ENCODE data around the gene PHLDA3. TPM values are rescaled to one million over a fixed set of nuclear protein-coding genes. Genes with fewer than 3 reads are reported as not detected.

PHLDA3 gene
- total RNA-seq, 2 experiments from 2014 or later, result 0.45 to 0.71 TPM

GRCh38 chr1:201476670-201477344 is 7.8 kb upstream of the PHLDA3 start:
- intact Hi-C loops (cut with DNase I, micrococcal nuclease), result no loop called here
- peaks cover 23% of the 10 kb centered on the region for H3K4me1 Mint-ChIP-seq (ENCODE audit: low read depth)
- no peak overlapping the region for H3K4me3 Mint-ChIP-seq
- ChIA-PET POLR2A (no interaction called here), CTCF (interaction anchor here (6.8 kb wide), 1 partner anchor 36 kb away, joined by 187 read pairs; no protein-coding TSS in a partner anchor)
- no peak for ATAC-seq (ENCODE audit: poor library complexity)
- no peaks in the 10 kb centered on the region for H3K9me3 Mint-ChIP-seq
- no peak overlapping the region for H3K27ac Mint-ChIP-seq
- H3K36me3 Mint-ChIP-seq (ENCODE audit: low read depth), result no peaks in the 10 kb centered on the region
- no peak overlapping the region for H3K27ac ChIP-seq (ENCODE audit: low read depth in 1 of 2, low read length in 2 of 2)
- H3K27me3 ChIP-seq (ENCODE audit: control insufficient read depth in 1 of 2, insufficient read depth in 2 of 2, low read length in 2 of 2), result peaks cover 14 to 36% of the 10 kb centered on the region in 2 experiments
- H3K36me3 ChIP-seq (ENCODE audit: insufficient read depth, low read length), result no peaks in the 10 kb centered on the region
- H3K4me3 ChIP-seq (ENCODE audit: low read length), result no peak overlapping the region
- no peak for TF ChIP-seq CTCF (IDR thresholded peaks at IDR 0.05)
- H3K4me1 ChIP-seq (ENCODE audit: insufficient read depth, low read length), result peaks cover 19% of the 10 kb centered on the region
- peaks cover 78% of the 10 kb centered on the region for H3K27me3 Mint-ChIP-seq
- no peak for DNase-seq
- peaks cover 0 to 6% of the 10 kb centered on the region in 2 experiments for H3K9me3 ChIP-seq (ENCODE audit: control insufficient read depth in 1 of 2, insufficient read depth in 1 of 2, low read length in 2 of 2)

GRCh38 chr1:201475915-201476669 is 7.1 kb upstream of the PHLDA3 start:
- intact Hi-C loops (cut with DNase I, micrococcal nuclease), result no loop called here
- CTCF ChIA-PET, result no interaction called here
- H3K27ac Mint-ChIP-seq, result no peak overlapping the region
- no peak for TF ChIP-seq CTCF (IDR thresholded peaks at IDR 0.05)
- peaks cover 6 to 37% of the 10 kb centered on the region in 2 experiments for H3K27me3 ChIP-seq (ENCODE audit: control insufficient read depth in 1 of 2, insufficient read depth in 2 of 2, low read length in 2 of 2)
- no peak for ATAC-seq (ENCODE audit: poor library complexity)
- no peaks in the 10 kb centered on the region for H3K36me3 Mint-ChIP-seq (ENCODE audit: low read depth)
- H3K4me3 Mint-ChIP-seq, result no peak overlapping the region
- peaks cover 78% of the 10 kb centered on the region for H3K27me3 Mint-ChIP-seq
- H3K36me3 ChIP-seq (ENCODE audit: insufficient read depth, low read length), result no peaks in the 10 kb centered on the region
- no peak overlapping the region for H3K27ac ChIP-seq (ENCODE audit: low read depth in 1 of 2, low read length in 2 of 2)
- DNase-seq, result no peak
- H3K4me1 Mint-ChIP-seq (ENCODE audit: low read depth), result peaks cover 15% of the 10 kb centered on the region
- peaks cover 12% of the 10 kb centered on the region for H3K4me1 ChIP-seq (ENCODE audit: insufficient read depth, low read length)
- peaks cover 0 to 2% of the 10 kb centered on the region in 2 experiments for H3K9me3 ChIP-seq (ENCODE audit: control insufficient read depth in 1 of 2, insufficient read depth in 1 of 2, low read length in 2 of 2)
- POLR2A ChIA-PET, result no interaction called here
- no peak overlapping the region for H3K4me3 ChIP-seq (ENCODE audit: low read length)
- no peaks in the 10 kb centered on the region for H3K9me3 Mint-ChIP-seq

GRCh38 chr1:201475130-201475529 is 6.1 kb upstream of the PHLDA3 start:
- no peaks in the 10 kb centered on the region for H3K9me3 ChIP-seq (ENCODE audit: control insufficient read depth in 1 of 2, insufficient read depth in 1 of 2, low read length in 2 of 2)
- H3K4me3 ChIP-seq (ENCODE audit: low read length), result no peak overlapping the region
- CTCF ChIA-PET, result no interaction called here
- H3K27me3 ChIP-seq (ENCODE audit: control insufficient read depth in 1 of 2, insufficient read depth in 2 of 2, low read length in 2 of 2), result peaks cover 6 to 34% of the 10 kb centered on the region in 2 experiments
- H3K27ac Mint-ChIP-seq, result no peak overlapping the region
- TF ChIP-seq CTCF (IDR thresholded peaks at IDR 0.05), result no peak
- H3K4me1 ChIP-seq (ENCODE audit: insufficient read depth, low read length), result peaks cover 3% of the 10 kb centered on the region
- no peak overlapping the region for H3K4me3 Mint-ChIP-seq
- no peaks in the 10 kb centered on the region for H3K9me3 Mint-ChIP-seq
- POLR2A ChIA-PET, result no interaction called here
- ATAC-seq (ENCODE audit: poor library complexity) (no peak), DNase-seq (no peak)
- H3K27me3 Mint-ChIP-seq, result peaks cover 76% of the 10 kb centered on the region
- peaks cover 8% of the 10 kb centered on the region for H3K4me1 Mint-ChIP-seq (ENCODE audit: low read depth)
- H3K36me3 ChIP-seq (ENCODE audit: insufficient read depth, low read length), result no peaks in the 10 kb centered on the region
- no peaks in the 10 kb centered on the region for H3K36me3 Mint-ChIP-seq (ENCODE audit: low read depth)
- intact Hi-C loops (cut with DNase I, micrococcal nuclease), result no loop called here
- H3K27ac ChIP-seq (ENCODE audit: low read depth in 1 of 2, low read length in 2 of 2), result no peak overlapping the region
